H9 (cell line): ENCODE data around the gene MLC1. TPM values are rescaled to one million over a fixed set of nuclear protein-coding genes. Genes with fewer than 3 reads are reported as not detected.

ENCODE experiments used
- DNase-seq: peaks from one replicate; pipeline ENCODE4 v3.0.0-alpha.2; 2017
- H2AFZ ChIP-seq: one replicate; pipeline ENCODE4 v1.6.1; 2013; ENCODE audit warnings: mild to moderate bottlenecking, low read length, control low read depth, moderate library complexity
- H2AK5ac ChIP-seq: 2 replicates; pipeline ENCODE4 v1.6.1; 2013; ENCODE audit warnings: low read length, control low read depth, mixed read lengths; ENCODE audit not compliant: insufficient read length
- H2BK120ac ChIP-seq: one replicate; pipeline ENCODE4 v1.6.1; 2013; ENCODE audit warnings: low read depth, mild to moderate bottlenecking, low read length, control low read depth, inconsistent platforms; ENCODE audit not compliant: poor library complexity, severe bottlenecking
- H2BK12ac ChIP-seq: 2 replicates; pipeline ENCODE4 v1.6.1; 2013; ENCODE audit warnings: low read length, control low read depth, mixed read lengths, low read depth; ENCODE audit not compliant: insufficient read length
- H2BK15ac ChIP-seq: 2 replicates; pipeline ENCODE4 v1.6.1; 2013; ENCODE audit warnings: low read depth, low read length, control low read depth
- H2BK20ac ChIP-seq: one replicate; pipeline ENCODE4 v1.6.1; 2013; ENCODE audit warnings: low read depth, mild to moderate bottlenecking, low read length, control low read depth, inconsistent platforms; ENCODE audit not compliant: poor library complexity, severe bottlenecking
- H2BK5ac ChIP-seq: 2 replicates; pipeline ENCODE4 v1.6.1; 2013; ENCODE audit warnings: low read length, control low read depth, mixed read lengths; ENCODE audit not compliant: insufficient read length
- H3K14ac ChIP-seq: 2 replicates; pipeline ENCODE4 v1.6.1; 2013; ENCODE audit warnings: low read length, control low read depth; ENCODE audit not compliant: insufficient read depth
- H3K18ac ChIP-seq: 2 replicates; pipeline ENCODE4 v1.6.1; 2013; ENCODE audit warnings: low read depth, mild to moderate bottlenecking, mixed read lengths, low read length, control low read depth; ENCODE audit not compliant: insufficient read length
- H3K23ac ChIP-seq: 2 replicates; pipeline ENCODE4 v1.6.1; 2013; ENCODE audit warnings: low read length, control low read depth, mixed read lengths, low read depth; ENCODE audit not compliant: insufficient read length
- H3K23me2 ChIP-seq: 2 replicates; pipeline ENCODE4 v1.6.1; 2013; ENCODE audit warnings: low read depth, mild to moderate bottlenecking, mixed read lengths, low read length, control low read depth; ENCODE audit not compliant: insufficient read length, poor library complexity, severe bottlenecking
- H3K27ac ChIP-seq: 2 replicates; pipeline ENCODE4 v1.5.1; 2013; ENCODE audit warnings: low read length, control low read depth, mixed read lengths, low read depth; ENCODE audit not compliant: insufficient read length
- H3K27me3 ChIP-seq: 2 replicates; pipeline ENCODE4 v1.6.1; 2013; ENCODE audit warnings: low read length, control low read depth, inconsistent platforms; ENCODE audit not compliant: insufficient read depth
- H3K4ac ChIP-seq: 2 replicates; pipeline ENCODE4 v1.6.1; 2013; ENCODE audit warnings: low read depth, mild to moderate bottlenecking, control low read depth, inconsistent platforms, low read length, moderate library complexity
- H3K4me1 ChIP-seq: 2 replicates; pipeline ENCODE4 v1.6.1; 2013; ENCODE audit warnings: low read length, control low read depth, inconsistent platforms; ENCODE audit not compliant: insufficient read depth
- H3K4me2 ChIP-seq: 2 replicates; pipeline ENCODE4 v1.6.1; 2013; ENCODE audit warnings: low read length, control low read depth, mixed read lengths; ENCODE audit not compliant: insufficient read length, insufficient read depth
- H3K56ac ChIP-seq: 2 replicates; pipeline ENCODE4 v1.6.1; 2013; ENCODE audit warnings: low read depth, mild to moderate bottlenecking, mixed read lengths, low read length, control low read depth; ENCODE audit not compliant: insufficient read length
- H3K79me1 ChIP-seq: 2 replicates; pipeline ENCODE4 v1.6.1; 2013; ENCODE audit warnings: low read depth, mild to moderate bottlenecking, moderate library complexity, low read length, control low read depth, inconsistent platforms; ENCODE audit not compliant: insufficient read depth, poor library complexity, severe bottlenecking
- H3K79me2 ChIP-seq: 2 replicates; pipeline ENCODE4 v1.6.1; 2013; ENCODE audit warnings: low read length, control low read depth, inconsistent platforms; ENCODE audit not compliant: insufficient read depth
- H3K9ac ChIP-seq: 2 replicates; pipeline ENCODE4 v1.6.1; 2013; ENCODE audit warnings: low read length, control low read depth, mixed read lengths; ENCODE audit not compliant: insufficient read length; ENCODE audit errors: extremely low read depth
- H3K9me3 ChIP-seq: one replicate; pipeline ENCODE4 v1.6.1; 2013; ENCODE audit warnings: low read depth, low read length, inconsistent platforms; ENCODE audit not compliant: control insufficient read depth
- H3T11ph ChIP-seq: one replicate; pipeline ENCODE4 v1.6.1; 2013; ENCODE audit warnings: mild to moderate bottlenecking, low read length, control low read depth, inconsistent platforms
- H4K20me1 ChIP-seq: one replicate; pipeline ENCODE4 v1.6.1; 2013; ENCODE audit not compliant: control insufficient read depth, insufficient read length, insufficient read depth
- H4K5ac ChIP-seq: 2 replicates; pipeline ENCODE4 v1.6.1; 2013; ENCODE audit warnings: low read depth, mild to moderate bottlenecking, mixed read lengths, low read length, control low read depth; ENCODE audit not compliant: insufficient read length
- H4K8ac ChIP-seq: replicated peaks from 2 replicates; pipeline ENCODE4 v1.6.1; 2013; ENCODE audit warnings: low read length, control low read depth, mixed read lengths, low read depth; ENCODE audit not compliant: insufficient read length
- H4K91ac ChIP-seq: 2 replicates; pipeline ENCODE4 v1.6.1; 2013; ENCODE audit warnings: low read depth, mild to moderate bottlenecking, moderate library complexity, mixed read lengths, low read length, control low read depth; ENCODE audit not compliant: insufficient read length
- H3K27ac Mint-ChIP-seq, 3 experiments: 2 replicates in 2 of 3; 3 replicates in 1 of 3; pipeline ENCODE4 v1.8.0; 2020 to 2021; ENCODE audit warnings: mixed read lengths in 3 of 3, mild to moderate bottlenecking in 1 of 3, moderate library complexity in 1 of 3
- H3K27me3 Mint-ChIP-seq: 2 replicates; pipeline ENCODE4 v1.8.0; 2021; ENCODE audit warnings: low read depth, mild to moderate bottlenecking, moderate library complexity, mixed read lengths
- H3K36me3 Mint-ChIP-seq, 3 experiments: 2 replicates in 2 of 3; 3 replicates in 1 of 3; pipeline ENCODE4 v1.8.0; 2020 to 2021; ENCODE audit warnings: low read depth in 3 of 3, mixed read lengths in 3 of 3; ENCODE audit not compliant: insufficient read depth in 1 of 3
- H3K4me1 Mint-ChIP-seq, 2 experiments: 2 replicates each; pipeline ENCODE4 v1.8.0; 2020; ENCODE audit warnings: mixed read lengths in 2 of 2
- H3K4me3 Mint-ChIP-seq, 2 experiments: 2 replicates in 1 of 2; 3 replicates in 1 of 2; pipeline ENCODE4 v1.8.0; 2020 to 2021; ENCODE audit warnings: mild to moderate bottlenecking in 2 of 2, mixed read lengths in 2 of 2, moderate library complexity in 1 of 2
- H3K9me3 Mint-ChIP-seq, 2 experiments: 2 replicates in 1 of 2; 3 replicates in 1 of 2; pipeline ENCODE4 v1.8.0; 2020; ENCODE audit warnings: mild to moderate bottlenecking in 2 of 2, mixed read lengths in 2 of 2, moderate library complexity in 1 of 2
- CTCF ChIP-seq: fragments of 200-600 bp; sonication (generic); conservative IDR thresholded peaks from 3 replicates; pipeline ENCODE4 v1.8.0; 2021; ENCODE audit warnings: antibody characterized with exemption, mild to moderate bottlenecking
- WGBS: extraction: QIAGEN DNeasy Blood & Tissue Kit; methylation state at CpG from one replicate; pipeline ENCODE4 v1.1.7; 2013; ENCODE audit warnings: missing lambda C conversion rate, low lambda C conversion rate, mixed read lengths; ENCODE audit not compliant: insufficient read length; ENCODE audit errors: extremely low coverage; 5-methylcytosine and 5-hydroxymethylcytosine counted together
- total RNA-seq: library from RNA; stranded (reverse); gene quantifications from 2 replicates; pipeline ENCODE4 v1.2.1, GENCODE V29; 2021

MLC1 gene
- total RNA-seq, 1 experiment from 2014 or later = not detected

- Histone ChIP-seq H2BK12ac (no peak overlapping the region), H4K5ac (no peak overlapping the region), H3K4ac (no peak overlapping the region), H4K20me1 (no peaks in the 10 kb centered on the region), H3K23ac (no peak overlapping the region), H4K8ac (no peak overlapping the region), H3K79me2 (no peaks in the 10 kb centered on the region), H3K18ac (no peak overlapping the region), H3K9ac (no peak overlapping the region), H3K27me3 (no peaks in the 10 kb centered on the region), H2AK5ac (no peak overlapping the region), H2BK5ac (no peak overlapping the region), H2AFZ (no peak overlapping the region), H2BK15ac (no peak overlapping the region), H3K56ac (no peak overlapping the region), H3K27ac (no peak overlapping the region), H2BK20ac (no peak overlapping the region), H3K4me1 (no peaks in the 10 kb centered on the region), H3K23me2 (no peaks in the 10 kb centered on the region), H3K9me3 (no peaks in the 10 kb centered on the region), H4K91ac (no peak overlapping the region), H2BK120ac (no peak overlapping the region), H3K79me1 (no peaks in the 10 kb centered on the region), H3T11ph (no peak overlapping the region), H3K4me2 (no peak overlapping the region), H3K14ac (no peak overlapping the region)
- H3K27me3 Mint-ChIP-seq = peaks cover 60% of the 10 kb centered on the region
- no peaks in the 10 kb centered on the region; a peak in 1 of 7 replicates for H3K36me3 Mint-ChIP-seq
- WGBS = no CpG with 5 or more reads among the region's 4 CpGs
- H3K4me3 Mint-ChIP-seq = no peak overlapping the region
- no peak for DNase-seq
- peaks cover 0 to 6% of the 10 kb centered on the region in 2 experiments; a peak in 3 of 4 replicates for H3K4me1 Mint-ChIP-seq
- no peak for TF ChIP-seq CTCF
- no peak overlapping the region for H3K27ac Mint-ChIP-seq
- peaks cover 3 to 5% of the 10 kb centered on the region in 2 experiments; a peak in 4 of 5 replicates for H3K9me3 Mint-ChIP-seq
Measured at GRCh38 chr22:50123119-50123518, 37.9 kb upstream of the MLC1 start.
